NOMO-1 treated with DMSO at 0.1 percent for 48 hours (cell line): ENCODE measurements around the gene ADCY9.

ENCODE experiments used
- DNase-seq: peaks from one replicate; lab custom pipeline; 2025; ENCODE audit not compliant: unreplicated experiment; lab: John Stamatoyannopoulos, UW

ADCY9 gene

DNA sequence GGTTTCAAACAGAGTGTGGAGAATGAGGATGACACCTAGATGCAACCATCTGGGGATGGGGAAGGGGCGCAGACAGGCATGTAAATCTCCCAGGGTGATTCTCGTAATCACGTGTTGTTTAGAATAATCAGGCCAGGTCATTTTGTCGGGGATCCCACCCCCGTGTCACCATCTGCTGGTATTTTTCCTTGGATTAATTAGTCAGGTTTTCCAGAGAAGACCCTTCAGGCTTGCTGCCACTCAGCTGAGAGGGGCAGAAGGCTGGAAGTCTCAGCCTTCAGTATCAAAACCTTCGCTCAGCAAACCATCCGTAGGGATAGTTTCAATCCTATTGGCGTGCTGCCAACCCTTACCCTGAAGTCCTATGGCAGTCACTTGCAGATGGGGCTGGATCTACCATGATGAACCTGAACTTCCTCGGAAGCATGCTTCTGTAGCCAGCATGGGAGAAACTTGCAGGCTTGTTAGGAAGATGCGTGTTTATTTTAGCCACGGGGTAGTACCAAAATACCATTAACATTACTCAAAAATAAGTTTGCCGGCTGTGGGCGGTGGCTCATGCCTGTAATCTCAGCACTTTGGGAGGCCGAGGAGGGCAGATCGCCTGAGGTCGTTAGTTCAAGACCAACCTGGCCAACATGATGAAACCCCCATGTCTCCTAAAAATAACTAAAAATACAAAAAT is 7.5 kb upstream of the ADCY9 start:
- DNase-seq, result no peak

DNA sequence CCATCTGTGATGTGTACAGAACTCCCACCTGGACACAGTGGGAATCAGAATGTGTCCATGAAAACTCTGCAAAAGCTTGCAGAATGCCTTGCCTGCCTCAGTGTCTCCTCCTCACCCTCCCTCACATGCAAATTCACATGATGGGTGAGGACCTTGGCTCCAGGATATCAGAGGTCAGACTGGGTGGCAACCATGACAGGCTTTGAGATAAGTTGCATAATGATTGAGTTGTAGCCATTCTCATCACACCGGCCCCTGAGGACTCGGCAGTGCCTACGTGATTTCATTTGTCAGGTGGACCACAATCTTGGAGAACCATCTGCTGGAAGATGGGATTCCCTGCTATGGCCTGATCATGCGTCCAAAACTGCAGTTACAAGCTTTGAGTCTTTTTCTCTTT is 3.9 kb upstream of the ADCY9 start:
- no peak for DNase-seq

DNA sequence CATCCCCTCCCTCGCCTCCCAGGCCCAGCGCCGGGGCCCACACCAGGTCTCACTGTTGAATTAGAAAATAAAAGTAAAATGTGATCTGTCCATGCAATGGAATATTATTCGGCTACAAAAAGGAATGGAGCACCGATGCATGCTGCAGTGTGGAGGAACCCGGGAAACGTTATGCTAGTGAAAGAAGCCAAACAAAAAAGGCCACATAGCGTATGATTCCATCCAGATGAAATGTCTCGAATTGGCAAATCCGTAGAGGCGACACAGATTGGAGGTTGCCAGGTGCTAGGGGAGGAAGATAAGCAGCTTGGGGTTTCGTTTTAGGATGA is 972 bp upstream of the ADCY9 start:
- DNase-seq, result no peak

DNA sequence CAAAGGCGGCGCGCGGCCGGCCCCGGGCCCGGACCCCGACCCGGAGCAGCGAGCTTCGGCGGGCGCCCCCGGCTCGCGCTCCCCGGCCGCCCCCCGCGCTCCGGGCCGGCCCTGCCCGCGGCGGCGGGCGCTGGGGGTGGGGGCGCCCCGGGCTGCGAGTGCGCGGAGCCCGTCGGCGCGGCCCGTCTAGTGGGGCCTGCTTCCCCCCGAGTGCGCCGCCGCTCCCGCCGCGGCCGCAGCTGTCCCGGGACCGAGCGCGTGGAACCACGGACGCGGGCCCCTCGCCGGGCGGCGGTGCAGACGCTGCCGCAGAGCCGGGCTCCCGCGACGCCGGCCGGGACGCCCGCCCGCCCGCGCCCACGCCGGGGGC is 308 bp downstream of the ADCY9 start:
- DNase-seq, result no peak

DNA sequence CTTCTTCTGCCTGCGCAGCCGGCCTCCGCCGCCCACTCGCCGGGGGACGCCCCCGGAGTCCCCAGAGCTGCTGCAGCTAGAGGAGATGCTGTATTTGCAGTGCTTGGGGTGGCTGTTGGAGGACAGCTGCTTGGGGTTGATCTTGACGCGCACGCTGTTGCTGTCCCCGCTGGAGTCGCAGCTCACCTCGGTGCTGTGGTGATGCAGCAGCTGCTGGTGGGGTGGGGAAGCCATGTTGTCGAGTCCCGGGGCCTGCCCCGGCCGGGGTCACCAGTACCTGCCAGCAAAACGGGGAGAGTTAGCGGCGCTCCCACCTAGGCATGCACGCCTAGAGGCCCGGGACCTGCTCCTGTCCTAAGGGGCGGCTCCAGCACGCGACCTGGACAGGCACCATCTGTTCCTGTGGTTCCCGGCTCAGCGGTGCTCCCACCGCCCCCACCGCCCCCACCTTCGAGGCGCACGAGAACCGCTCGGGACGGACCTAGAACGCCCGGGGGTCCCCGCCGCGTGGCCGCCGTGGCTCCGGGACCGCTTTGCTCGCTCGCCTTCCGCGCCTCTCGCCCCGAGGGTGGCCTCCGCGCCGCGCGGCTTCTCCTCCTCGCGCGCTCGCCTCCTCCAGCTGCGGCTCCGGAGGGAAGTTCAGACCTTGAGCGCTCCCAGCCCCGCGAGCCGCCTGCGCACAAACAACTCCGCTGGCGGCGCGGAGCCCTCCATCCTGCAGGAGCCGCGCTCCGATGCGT is 863 bp downstream of the ADCY9 start:
- peak; percentile 57 for DNase-seq

DNA sequence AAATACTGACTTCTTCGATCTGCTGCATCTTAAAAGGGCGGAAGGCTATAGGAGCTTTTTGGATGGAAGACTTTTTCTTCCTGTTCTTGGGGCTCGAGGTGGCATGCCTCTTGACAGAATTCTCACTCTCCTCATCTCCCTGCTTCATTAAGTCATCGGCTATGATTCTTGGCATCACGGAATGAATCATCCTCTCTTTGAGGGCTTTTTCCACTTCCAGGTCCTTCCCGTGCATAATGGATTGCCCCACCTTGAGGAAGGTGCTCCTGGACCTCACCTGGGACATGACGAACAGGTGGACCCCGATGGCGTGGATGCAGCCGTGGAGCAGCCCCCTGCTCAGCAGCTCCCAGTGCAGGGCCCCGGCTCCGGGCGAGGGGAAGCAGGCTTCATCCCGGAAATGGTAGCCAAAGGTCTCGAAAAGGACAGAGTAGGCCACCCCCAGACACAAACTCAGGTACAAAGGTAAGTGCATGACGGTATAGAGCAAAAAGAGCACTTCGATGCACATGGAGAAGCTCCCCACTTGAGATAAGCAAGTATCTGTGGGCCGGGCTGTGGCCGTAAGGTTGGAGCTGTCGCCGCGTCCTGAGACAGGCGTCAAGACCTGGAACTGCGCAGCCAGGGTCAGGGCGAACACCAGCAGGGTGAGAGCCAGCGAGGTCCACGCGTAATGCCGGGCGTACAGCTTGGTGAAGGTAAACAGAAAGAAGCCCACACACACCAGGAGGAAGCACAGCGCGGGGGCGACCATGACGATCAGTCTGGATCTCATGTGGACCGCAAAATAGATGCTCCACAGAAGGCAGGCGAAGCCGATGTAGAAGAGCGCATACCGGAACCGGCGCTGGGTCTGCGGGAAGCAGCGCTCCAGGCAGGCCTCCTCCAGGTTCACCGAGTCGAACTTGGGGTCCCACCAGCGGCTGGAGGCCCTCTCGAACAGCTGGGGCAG is 1.7 kb downstream of the ADCY9 start:
- peak; percentile 25 for DNase-seq

DNA sequence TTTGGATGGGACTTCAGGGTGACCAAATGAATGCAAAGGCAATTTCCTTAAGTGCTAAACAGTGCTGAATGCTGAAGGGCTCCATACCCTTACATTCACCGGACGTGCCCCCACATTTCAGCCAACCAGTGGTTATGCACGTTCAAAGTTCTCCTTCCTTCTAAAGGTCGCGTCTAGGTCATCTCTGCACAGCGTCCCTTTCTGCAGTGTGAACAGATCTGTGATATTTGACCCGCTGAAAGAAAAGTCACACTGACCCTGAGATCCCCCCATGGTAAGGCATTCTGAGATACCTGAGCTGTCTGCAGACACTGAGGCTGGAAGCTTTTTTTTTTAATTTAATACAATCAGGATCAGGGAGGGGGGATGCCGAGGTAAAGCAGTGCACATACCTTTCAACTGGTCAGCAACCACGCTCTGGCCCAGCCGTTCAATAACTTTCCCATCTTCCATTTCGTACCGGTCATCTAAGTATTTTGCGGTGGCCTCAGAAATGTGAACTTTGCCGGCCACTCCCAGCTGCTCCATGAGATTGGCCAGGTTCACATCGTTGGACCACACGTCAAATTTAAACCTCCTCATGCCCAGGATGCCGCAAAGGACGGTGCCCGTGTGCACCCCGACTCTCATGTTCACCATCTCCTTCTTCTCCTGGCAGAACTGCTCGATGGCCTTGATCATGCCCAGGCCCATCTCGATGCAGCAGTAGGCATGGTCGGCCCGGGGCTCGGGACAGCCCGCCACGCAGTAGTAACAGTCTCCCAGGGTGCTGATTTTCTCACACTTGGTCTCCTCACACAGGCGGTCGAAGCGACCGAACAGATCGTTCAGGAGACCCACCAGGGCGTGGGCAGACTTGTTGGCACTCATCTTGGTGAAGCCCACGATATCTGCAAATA is 2.6 kb downstream of the ADCY9 start:
- DNase-seq, result peak; percentile 62

DNA sequence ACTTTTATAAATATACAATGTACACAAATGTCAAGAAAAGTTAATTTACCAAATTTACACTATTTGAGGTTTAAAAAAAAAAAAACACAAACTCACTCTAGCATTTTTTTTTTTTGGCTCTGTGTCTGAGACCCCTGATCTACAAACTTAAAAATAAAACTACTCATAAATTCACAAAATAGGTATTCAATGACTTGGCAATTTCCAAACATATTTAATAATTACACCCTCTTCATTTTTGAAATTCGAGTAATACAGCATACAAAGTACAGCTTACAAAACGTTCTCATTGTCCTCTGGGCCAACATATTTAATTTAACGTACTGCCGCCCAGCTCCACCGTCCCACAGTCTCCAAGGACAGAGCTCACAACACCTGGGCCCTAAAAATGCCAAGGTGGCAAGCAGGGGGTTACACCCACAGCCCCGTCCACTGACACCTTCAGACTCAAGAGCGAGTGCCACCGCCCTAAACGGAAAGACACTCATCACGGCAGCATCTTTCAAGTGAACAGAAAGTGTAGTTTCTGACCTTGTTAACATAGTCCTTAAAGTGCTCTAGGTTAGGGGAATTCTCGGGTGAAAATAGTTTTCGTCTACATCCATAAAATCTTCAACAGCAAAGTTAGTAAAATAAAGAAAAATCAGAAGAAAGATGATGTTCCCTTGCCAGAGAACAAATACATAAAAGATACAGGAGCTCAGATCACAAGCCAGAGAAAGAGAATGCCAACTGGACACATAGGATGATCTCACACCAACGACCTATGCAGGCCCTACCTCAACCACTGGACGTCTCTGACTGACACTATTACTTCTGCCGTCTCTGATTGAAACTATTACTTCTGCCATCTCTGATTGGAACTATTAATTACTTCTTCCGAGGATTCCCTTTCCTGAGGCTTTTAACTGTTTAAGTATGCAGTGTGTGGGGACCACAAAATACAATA is 4.2 kb downstream of the ADCY9 start:
- DNase-seq, result peak; percentile 12

DNA sequence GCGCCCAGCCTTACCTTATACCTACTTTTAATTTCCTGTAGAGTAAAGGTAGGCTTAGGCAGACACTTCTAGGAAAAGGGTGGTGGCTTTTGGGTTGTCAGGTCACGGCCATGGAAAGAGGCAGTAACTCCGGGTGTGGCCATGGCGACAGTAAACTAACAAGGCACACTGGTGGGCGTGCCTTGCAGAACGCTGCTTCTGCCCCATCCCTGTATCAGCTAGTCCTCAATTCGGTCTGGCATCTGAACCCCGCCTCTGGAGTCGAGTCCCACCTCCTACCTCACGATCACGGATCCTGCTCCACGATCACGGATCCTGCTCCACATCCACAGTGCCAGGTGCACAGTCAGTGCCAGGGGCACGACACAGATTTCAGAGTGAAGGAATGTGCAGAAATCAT is 5.6 kb downstream of the ADCY9 start:
- no peak for DNase-seq

DNA sequence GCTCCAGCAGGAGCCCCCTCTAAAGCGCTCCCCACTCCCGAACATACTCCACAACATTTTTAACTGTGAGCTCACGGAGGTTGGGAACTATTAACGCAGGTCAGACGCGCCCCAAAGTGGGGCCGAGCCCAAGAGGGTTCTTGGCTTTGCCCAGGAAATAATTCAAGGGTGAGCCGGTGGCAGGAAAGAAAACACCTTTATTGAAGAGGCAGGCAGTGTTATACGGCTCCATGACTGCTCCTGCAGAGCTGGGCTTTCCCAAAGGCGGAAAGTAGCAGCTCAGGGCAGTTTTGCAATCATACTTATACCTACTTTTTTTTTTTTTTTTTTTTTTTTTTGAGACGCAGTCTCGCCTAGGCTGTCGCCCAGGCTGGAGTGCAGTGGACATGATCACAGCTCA is 6.2 kb downstream of the ADCY9 start:
- no peak for DNase-seq

DNA sequence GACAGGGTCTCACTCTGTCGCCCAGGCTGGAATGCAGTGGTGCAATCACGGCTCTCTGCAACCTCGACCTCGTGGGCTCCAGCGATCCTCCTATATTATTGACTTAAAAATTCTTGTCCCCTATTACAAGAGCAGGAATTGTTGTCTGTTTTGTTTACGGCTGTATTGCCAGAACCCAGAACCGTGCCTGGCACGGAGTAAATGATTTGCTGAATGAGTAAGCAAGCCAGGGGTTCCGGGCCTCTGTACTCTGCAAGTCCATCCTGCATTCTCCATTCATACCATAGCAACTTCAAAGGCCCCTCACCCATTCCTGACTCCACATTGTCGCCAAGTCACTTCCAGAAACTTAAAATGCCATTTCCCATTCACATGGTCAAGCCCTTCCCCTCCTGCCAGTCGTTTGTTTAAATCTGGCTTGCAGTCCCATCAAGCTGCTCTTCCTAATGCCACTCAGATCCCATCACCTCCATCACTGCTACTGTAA is 6.9 kb downstream of the ADCY9 start:
- no peak for DNase-seq

DNA sequence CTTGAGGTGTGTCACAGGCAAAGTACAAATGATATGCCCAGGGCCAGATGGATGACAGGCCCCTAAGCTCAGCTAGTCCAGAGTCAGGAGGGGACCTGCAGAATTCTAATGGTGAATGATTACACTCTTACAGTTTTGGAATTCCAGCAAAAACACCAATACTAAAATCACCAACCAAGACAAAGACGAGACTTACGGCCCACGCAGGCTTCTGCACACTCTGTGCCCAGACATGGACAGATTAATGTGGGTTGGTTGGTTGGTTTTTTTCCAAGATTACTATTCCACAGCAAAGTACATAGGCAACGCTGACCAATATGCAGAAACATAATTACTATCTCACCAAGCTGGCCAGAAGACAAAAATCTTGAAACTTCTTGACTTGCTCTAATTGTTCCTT is 9.7 kb downstream of the ADCY9 start:
- DNase-seq, result no peak

DNA sequence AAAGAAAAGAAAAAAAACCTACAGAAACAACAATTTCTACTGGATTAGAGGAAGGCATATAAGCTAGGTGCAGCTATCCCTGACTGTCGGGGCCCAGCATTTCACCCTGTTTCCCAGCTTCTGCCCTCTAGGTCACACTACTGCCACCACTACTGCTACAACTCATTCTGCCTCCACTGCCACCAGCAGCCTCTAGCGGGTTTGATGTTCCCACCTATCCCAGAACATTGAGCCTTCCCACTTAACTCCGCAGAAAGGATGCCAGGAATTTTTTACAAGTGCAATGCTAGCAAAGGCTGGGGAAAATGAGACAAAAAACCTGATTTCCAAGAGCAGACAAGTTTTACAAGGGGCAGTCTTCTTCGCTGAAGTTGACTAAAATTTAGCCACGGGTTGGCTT is 10.4 kb downstream of the ADCY9 start:
- no peak for DNase-seq

DNA sequence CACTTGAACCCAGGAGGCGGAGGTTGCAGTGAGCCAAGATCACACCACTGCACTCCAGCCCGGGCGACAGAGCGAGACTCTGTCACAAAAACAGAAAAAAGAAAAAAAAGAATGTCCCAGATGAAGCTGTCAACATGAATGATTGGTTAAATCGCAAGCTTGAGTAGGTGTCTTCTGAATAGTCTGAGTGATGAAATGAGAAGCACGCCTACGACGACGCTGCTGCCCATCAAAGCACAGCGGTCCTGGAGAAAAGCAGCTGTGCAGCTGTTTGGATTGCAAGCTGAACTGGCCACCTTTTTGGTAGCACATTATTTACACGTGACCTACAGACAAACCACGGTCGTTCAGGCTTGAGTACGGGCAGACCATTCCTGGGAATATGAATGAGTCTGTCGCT is 12.5 kb downstream of the ADCY9 start:
- no peak for DNase-seq

DNA sequence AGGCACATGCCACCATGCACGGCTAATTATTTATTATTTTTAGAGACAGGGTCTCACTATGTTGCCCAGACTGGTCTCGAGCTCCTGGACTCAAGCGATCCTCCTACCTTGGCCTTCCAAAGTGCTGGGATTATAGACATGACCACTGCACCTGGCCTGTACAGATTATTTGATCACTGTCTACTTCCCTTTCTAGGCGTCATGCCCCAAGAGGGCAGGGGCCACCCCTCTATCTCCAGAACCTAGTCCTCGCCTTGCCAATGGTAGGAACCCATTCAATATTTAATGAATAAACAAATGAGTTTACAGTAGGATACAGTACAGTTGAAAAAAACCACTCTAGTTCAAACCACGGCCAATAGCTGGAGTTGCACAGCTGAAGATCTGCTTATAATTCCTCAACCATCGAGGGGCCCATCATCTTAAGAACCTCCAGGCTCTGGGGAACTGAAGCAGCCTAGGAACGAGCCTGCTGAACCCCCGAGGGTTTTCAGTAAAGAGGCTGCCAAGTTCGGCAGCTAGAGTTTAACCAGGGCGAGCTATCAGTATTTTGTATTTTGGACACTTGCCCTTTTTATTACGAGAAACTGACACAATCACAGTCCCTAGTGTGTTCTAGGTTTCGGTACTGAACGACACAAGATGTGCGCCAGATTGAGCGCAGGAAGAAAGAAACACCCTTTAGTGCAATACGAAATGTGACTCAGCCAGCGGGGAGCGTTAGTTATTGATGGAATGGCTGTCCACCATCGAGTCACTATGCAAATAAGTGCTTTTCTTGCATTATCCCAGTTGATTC is 14.6 kb downstream of the ADCY9 start:
- no peak for DNase-seq

DNA sequence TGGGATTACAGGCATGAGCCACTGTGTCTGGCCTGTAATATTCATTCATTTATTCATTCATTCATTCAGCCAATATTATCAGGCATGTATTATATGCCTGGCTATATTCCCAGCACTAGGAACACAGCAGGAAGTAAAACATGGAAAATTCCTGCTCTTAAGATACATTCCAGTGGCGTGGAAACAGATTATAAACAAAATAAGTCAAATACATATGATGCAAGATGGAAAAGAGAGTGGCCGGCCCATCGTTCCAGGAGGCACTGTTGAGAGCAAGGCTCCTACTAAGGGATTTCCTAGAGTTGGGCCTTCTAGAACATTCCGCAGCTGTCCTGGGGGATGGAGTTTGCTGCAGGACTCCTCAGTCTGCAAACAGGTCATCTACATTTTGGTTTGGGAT is 17.7 kb downstream of the ADCY9 start:
- no peak for DNase-seq

DNA sequence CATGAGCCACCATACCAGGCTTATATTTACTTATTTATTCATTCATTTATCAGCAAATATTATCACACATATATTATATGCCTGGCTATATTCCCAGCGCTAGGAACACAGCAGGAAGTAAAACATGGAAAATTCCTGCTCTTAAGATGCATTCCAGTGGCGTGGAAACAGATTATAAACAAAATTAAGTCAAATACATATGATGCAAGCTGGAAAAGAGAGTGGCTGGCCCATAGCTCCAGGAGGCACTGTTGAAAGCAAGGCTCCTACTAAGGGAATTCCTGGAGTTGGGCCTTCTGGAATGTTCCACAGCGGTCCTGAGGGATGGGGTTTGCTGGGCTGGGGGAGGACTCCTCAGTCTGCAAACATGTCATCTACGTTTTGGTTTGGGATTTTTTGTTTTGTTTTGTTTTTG is 18.4 kb downstream of the ADCY9 start:
- no peak for DNase-seq

DNA sequence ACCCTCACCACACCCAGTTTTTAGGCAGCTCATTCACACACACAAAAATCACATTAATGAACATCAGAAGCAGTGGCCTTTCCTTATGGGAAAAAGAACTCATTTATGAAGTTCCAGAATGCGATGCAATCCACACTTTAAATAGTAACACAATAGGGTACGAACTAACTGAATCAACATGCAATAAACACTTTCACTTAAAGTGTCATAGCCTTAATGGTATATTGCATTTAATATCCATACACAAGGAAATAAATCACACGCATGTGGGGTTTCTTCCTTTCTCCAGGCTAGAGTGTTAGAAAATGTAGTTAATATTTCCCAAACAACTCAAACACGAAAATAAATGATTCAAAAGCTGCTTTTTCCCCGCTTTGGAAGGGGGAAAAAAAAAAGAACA is 19.7 kb downstream of the ADCY9 start:
- DNase-seq, result no peak
